Fibroblast of lung (primary cell): Measurements from ENCODE around the gene KBTBD7. TPM values are rescaled to one million over a fixed set of nuclear protein-coding genes. Genes with fewer than 3 reads are reported as not detected.
A peak's percentile ranks its signal among the peaks of the same experiment; 100 is the strongest.

Source experiments
- DNase-seq, 2 donors: peaks; one replicate each; pipeline versions ENCODE4 v3.0.0 to v3.0.0-alpha.2; 2010; ENCODE audit warnings: low read depth in 2 of 2
- H2AFZ ChIP-seq: 2 replicates; pipeline ENCODE4 v1.5.1; 2012; ENCODE audit warnings: low read length, control low read depth, inconsistent platforms
- H3K27ac ChIP-seq: 2 replicates; pipeline ENCODE4 v1.5.1; 2011; ENCODE audit warnings: low read length, control low read depth; ENCODE audit not compliant: insufficient read depth
- H3K27me3 ChIP-seq: 2 replicates; pipeline ENCODE4 v1.5.1; 2011; ENCODE audit warnings: mild to moderate bottlenecking, low read length; ENCODE audit not compliant: control insufficient read depth, insufficient read depth
- H3K36me3 ChIP-seq: 2 replicates; pipeline ENCODE4 v1.5.1; 2011; ENCODE audit warnings: low read length; ENCODE audit not compliant: control insufficient read depth, insufficient read depth
- H3K4me1 ChIP-seq: 2 replicates; pipeline ENCODE4 v1.5.1; 2011; ENCODE audit warnings: low read length; ENCODE audit not compliant: control insufficient read depth, insufficient read depth; ENCODE audit errors: extremely low read depth
- H3K4me2 ChIP-seq: 2 replicates; pipeline ENCODE4 v1.5.1; 2011; ENCODE audit warnings: low read length, control low read depth; ENCODE audit not compliant: insufficient read depth; ENCODE audit errors: extremely low read depth
- H3K4me3 ChIP-seq, 4 experiments: fragments of 200-600 bp in 1 of 4; sonication (generic) in 1 of 4; replicated peaks in 1 of 4; 2 replicates each; pipeline ENCODE4 v1.5.1; 2011 to 2016; ENCODE audit warnings: low read length in 4 of 4, low read depth in 3 of 4, mild to moderate bottlenecking in 3 of 4, control low read depth in 2 of 4, inconsistent platforms in 1 of 4, mixed read lengths in 1 of 4; ENCODE audit not compliant: insufficient read depth in 1 of 4; ENCODE audit errors: control extremely low read depth in 1 of 4
- H3K79me2 ChIP-seq: 2 replicates; pipeline ENCODE4 v1.5.1; 2012; ENCODE audit warnings: mild to moderate bottlenecking, low read length, inconsistent platforms; ENCODE audit not compliant: control insufficient read depth, insufficient read depth
- H3K9ac ChIP-seq: 2 replicates; pipeline ENCODE4 v1.5.1; 2011; ENCODE audit warnings: mild to moderate bottlenecking, low read length, control low read depth; ENCODE audit not compliant: insufficient read depth
- H3K9me3 ChIP-seq: 2 replicates; pipeline ENCODE4 v1.5.1; 2012; ENCODE audit warnings: low read depth, low read length; ENCODE audit not compliant: control insufficient read depth, insufficient read depth
- H4K20me1 ChIP-seq: 2 replicates; pipeline ENCODE4 v1.5.1; 2011; ENCODE audit warnings: low read length; ENCODE audit not compliant: control insufficient read depth, insufficient read depth; ENCODE audit errors: extremely low read depth
- CTCF ChIP-seq, 2 donors: IDR thresholded peaks in 1 of 2; conservative IDR thresholded peaks in 1 of 2; 1 replicate in 1 of 2; 2 replicates in 1 of 2; pipeline ENCODE4 v1.5.1; 2011 to 2012; ENCODE audit warnings: low read length in 2 of 2, control low read depth in 1 of 2, inconsistent platforms in 1 of 2, low read depth in 1 of 2, mild to moderate bottlenecking in 1 of 2
- EZH2 ChIP-seq: IDR thresholded peaks from 2 replicates; pipeline ENCODE4 v1.5.1; 2012; ENCODE audit warnings: low read length, control low read depth, mild to moderate bottlenecking; ENCODE audit errors: missing control alignments
- polyA minus RNA-seq: library from RNA; depleted of rRNA, polyadenylated mRNA; stranded (reverse); fragments of >200 nt; gene quantifications from 2 replicates; pipeline ENCODE4 v1.2.3, GENCODE V29; 2011; ENCODE audit warnings: low replicate concordance
- polyA plus RNA-seq, 2 donors: library from polyadenylated mRNA; depleted of rRNA in 1 of 2; stranded (reverse) in 1 of 2; unstranded in 1 of 2; fragments of >200 nt; gene quantifications; 2 replicates each; pipeline ENCODE4 v1.2.1, GENCODE V29; 2011 to 2012; ENCODE audit warnings: missing spikeins in 1 of 2
- total RNA-seq: library from RNA; depleted of rRNA; stranded (reverse); fragments of >200 nt; gene quantifications from 2 replicates; pipeline ENCODE4 v1.2.1, GENCODE V29; 2014

Gene KBTBD7
- total RNA-seq, result 4.6 and 5.9 TPM in 2 replicates
- 3.4 and 3.5 TPM in 2 replicates for polyA plus RNA-seq
- polyA plus RNA-seq (2012), result 2.4 TPM in 2 replicates
- polyA minus RNA-seq, result 5.7 and 8.8 TPM in 2 replicates

GRCh38 chr13:41193919-41194824 lies at the start of gene KBTBD7:
KBTBD7 (minus strand) TSS chr13:41194569; CDS start chr13:41194257, 312 bp downstream.
- no peaks in the 10 kb centered on the region for H4K20me1 ChIP-seq
- H3K9ac ChIP-seq, result peak within 1 kb of the TSS; percentile 73
- H3K9me3 ChIP-seq, result no peaks in the 10 kb centered on the region
- DNase-seq, result peak; percentile 98 to 99
- H3K4me1 ChIP-seq, result peaks cover 2% of the 10 kb centered on the region
- no peaks in the 10 kb centered on the region for H3K27me3 ChIP-seq
- TF ChIP-seq CTCF (conservative IDR thresholded peaks at IDR 0.05 in 1 of 2, IDR thresholded peaks at IDR 0.05 in 1 of 2; ENCODE audit: low read depth in 1 of 2, low read length in 2 of 2), result no peak
- no peak for TF ChIP-seq EZH2
- H3K79me2 ChIP-seq, result peaks cover 4% of the 10 kb centered on the region
- H3K27ac ChIP-seq, result peak within 1 kb of the TSS; percentile 78
- peak within 1 kb of the TSS; percentile 3 to 71 (median 60) for H3K4me3 ChIP-seq
- H3K4me2 ChIP-seq, result peak within 1 kb of the TSS; percentile 90
- H2AFZ ChIP-seq, result peak within 1 kb of the TSS; percentile 74
- no peaks in the 10 kb centered on the region for H3K36me3 ChIP-seq

GRCh38 chr13:41241626-41242025 lies 47.3 kb upstream of the KBTBD7 start:
- H4K20me1 ChIP-seq, result no peaks in the 10 kb centered on the region
- H3K4me1 ChIP-seq, result no peaks in the 10 kb centered on the region
- no peaks in the 10 kb centered on the region for H3K79me2 ChIP-seq
- no peaks in the 10 kb centered on the region for H3K36me3 ChIP-seq
- no peaks in the 10 kb centered on the region for H3K9me3 ChIP-seq
- no peak overlapping the region for H3K4me2 ChIP-seq
- H2AFZ ChIP-seq, result no peak overlapping the region
- no peaks in the 10 kb centered on the region for H3K27me3 ChIP-seq
- TF ChIP-seq CTCF (conservative IDR thresholded peaks at IDR 0.05 in 1 of 2, IDR thresholded peaks at IDR 0.05 in 1 of 2; ENCODE audit: low read depth in 1 of 2, low read length in 2 of 2) (no peak), EZH2 (no peak)
- no peak overlapping the region for H3K27ac ChIP-seq
- H3K4me3 ChIP-seq, result no peak overlapping the region
- DNase-seq, result no peak
- H3K9ac ChIP-seq, result no peak overlapping the region

GRCh38 chr13:41236369-41236768 lies 42.0 kb upstream of the KBTBD7 start:
- no peaks in the 10 kb centered on the region for H3K36me3 ChIP-seq
- no peaks in the 10 kb centered on the region for H4K20me1 ChIP-seq
- no peak for TF ChIP-seq CTCF (conservative IDR thresholded peaks at IDR 0.05 in 1 of 2, IDR thresholded peaks at IDR 0.05 in 1 of 2; ENCODE audit: low read depth in 1 of 2, low read length in 2 of 2)
- TF ChIP-seq EZH2, result no peak
- H3K27ac ChIP-seq, result no peak overlapping the region
- no peaks in the 10 kb centered on the region for H3K79me2 ChIP-seq
- no peak overlapping the region for H3K4me3 ChIP-seq
- H3K9me3 ChIP-seq, result no peaks in the 10 kb centered on the region
- H3K9ac ChIP-seq, result no peak overlapping the region
- H3K27me3 ChIP-seq, result no peaks in the 10 kb centered on the region
- H3K4me2 ChIP-seq, result no peak overlapping the region
- no peaks in the 10 kb centered on the region for H3K4me1 ChIP-seq
- DNase-seq, result no peak
- no peak overlapping the region for H2AFZ ChIP-seq
